BJ (cell line): ENCODE data around the gene TMEM107. TPM values are rescaled to one million over a fixed set of nuclear protein-coding genes. Genes with fewer than 3 reads are reported as not detected.
"Not testable (repeated sequence)": the region's sequence is repeated elsewhere in the genome, so short reads cannot be mapped to it uniquely, and the experiment has no call there.

Experiments
- CTCF ChIA-PET: fragments of 350-600 bp; formaldehyde crosslinking; extraction: SDS; loops from one replicate; lab custom pipeline; 2021; ENCODE audit warnings: antibody characterized with exemption, inconsistent platforms; lab: Yijun Ruan, JAX
- POLR2A ChIA-PET: fragments of 300-600 bp; sonication (Branson Sonifier 250); formaldehyde crosslinking; extraction: SDS; loops from one replicate; lab custom pipeline; 2021; ENCODE audit warnings: antibody characterized with exemption; lab: Charles Lee
- DNase-seq: peaks from one replicate; pipeline ENCODE4 v3.0.0-alpha.2; 2011; ENCODE audit warnings: low read depth
- H3K27me3 ChIP-seq: 2 replicates; pipeline ENCODE4 v1.6.0; 2011; ENCODE audit warnings: low read length; ENCODE audit not compliant: control insufficient read depth, insufficient read depth
- H3K36me3 ChIP-seq: 2 replicates; pipeline ENCODE4 v1.5.1; 2011; ENCODE audit warnings: low read length; ENCODE audit not compliant: control insufficient read depth, insufficient read depth
- H3K4me3 ChIP-seq: 2 replicates; pipeline ENCODE4 v1.5.1; 2011; ENCODE audit warnings: low read depth, mild to moderate bottlenecking, control low read depth, low read length
- polyA plus RNA-seq: library from polyadenylated mRNA; depleted of rRNA; stranded (reverse); fragments of >200 nt; gene quantifications from 2 replicates; pipeline ENCODE4 v1.2.3, GENCODE V29; 2011
- TF ChIP-seq, protein P1 (sequence below): IDR thresholded peaks from 2 replicates; pipeline ENCODE4 v1.5.1; 2011; ENCODE audit warnings: low read depth, mild to moderate bottlenecking, control low read depth, inconsistent platforms, low read length, moderate library complexity; ENCODE audit not compliant: insufficient read depth

The TMEM107 gene
- polyA plus RNA-seq, 1 experiment = 14.5 TPM

DNA sequence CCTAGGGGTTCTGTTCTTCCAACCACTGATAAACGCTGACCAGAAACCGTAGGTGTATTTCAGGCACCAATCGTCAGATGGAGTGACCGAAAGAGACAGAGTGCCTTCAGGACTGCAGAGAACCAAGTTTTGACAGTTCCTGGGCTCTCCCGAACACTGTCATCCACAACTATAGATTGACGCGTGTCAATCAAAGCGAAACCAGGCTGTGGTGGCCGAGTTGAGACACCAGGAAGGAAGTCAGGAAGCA, 46.1 kb upstream of the TMEM107 start:
- ChIA-PET POLR2A (no interaction called here), CTCF (interaction anchor here (0.8 to 4.8 kb wide), 9 partner anchors 29 to 135 kb away, joined by 3 to 21 read pairs (median 4); partner anchors contain the start of genes ALOX12B, ALOXE3 and BORCS6)
- Histone ChIP-seq H3K27me3 (no peaks in the 10 kb centered on the region), H3K36me3 (no peaks in the 10 kb centered on the region), H3K4me3 (peak overlapping the region; percentile 53)
- TF ChIP-seq, protein P1, sequence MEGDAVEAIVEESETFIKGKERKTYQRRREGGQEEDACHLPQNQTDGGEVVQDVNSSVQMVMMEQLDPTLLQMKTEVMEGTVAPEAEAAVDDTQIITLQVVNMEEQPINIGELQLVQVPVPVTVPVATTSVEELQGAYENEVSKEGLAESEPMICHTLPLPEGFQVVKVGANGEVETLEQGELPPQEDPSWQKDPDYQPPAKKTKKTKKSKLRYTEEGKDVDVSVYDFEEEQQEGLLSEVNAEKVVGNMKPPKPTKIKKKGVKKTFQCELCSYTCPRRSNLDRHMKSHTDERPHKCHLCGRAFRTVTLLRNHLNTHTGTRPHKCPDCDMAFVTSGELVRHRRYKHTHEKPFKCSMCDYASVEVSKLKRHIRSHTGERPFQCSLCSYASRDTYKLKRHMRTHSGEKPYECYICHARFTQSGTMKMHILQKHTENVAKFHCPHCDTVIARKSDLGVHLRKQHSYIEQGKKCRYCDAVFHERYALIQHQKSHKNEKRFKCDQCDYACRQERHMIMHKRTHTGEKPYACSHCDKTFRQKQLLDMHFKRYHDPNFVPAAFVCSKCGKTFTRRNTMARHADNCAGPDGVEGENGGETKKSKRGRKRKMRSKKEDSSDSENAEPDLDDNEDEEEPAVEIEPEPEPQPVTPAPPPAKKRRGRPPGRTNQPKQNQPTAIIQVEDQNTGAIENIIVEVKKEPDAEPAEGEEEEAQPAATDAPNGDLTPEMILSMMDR = no peak
- no peak for DNase-seq

DNA sequence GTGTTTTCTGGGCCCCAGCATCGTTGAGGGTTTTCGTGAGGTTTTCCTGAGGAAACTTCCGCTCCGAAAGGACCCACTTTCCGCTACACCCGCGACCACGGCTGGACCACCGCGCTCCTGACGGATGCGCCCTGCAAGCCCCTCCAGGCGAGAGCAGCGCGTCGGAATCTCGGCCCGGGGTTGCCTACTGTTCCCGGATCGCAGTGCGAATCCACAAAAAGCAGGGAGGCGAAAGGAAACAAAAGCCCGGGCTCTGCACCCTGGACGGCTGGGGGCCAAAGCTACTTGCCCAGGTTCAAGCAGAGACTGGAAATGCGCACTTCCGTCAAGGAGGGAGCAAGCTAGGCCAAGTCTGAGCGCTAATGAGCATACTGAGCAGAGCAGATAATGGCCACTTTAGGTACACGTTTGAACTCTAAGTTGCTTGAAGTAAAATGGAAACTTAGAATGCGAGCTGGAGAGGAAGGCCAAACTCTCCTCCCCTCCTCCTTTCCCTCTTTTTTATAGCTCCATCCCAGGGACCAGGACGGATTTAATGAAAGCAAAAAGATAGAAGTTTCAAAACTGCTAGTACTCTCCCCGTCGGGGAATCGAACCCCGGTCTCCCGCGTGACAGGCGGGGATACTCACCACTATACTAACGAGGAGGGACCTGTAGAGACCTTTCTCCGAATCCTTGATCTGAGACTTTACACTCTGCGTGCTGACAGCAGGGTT, 45.6 kb upstream of the TMEM107 start:
- Histone ChIP-seq H3K4me3 (peak overlapping the region; percentile 53), H3K36me3 (no peaks in the 10 kb centered on the region), H3K27me3 (no peaks in the 10 kb centered on the region)
- peak; percentile 64 for DNase-seq
- ChIA-PET CTCF (interaction anchor here (0.8 to 4.8 kb wide), 14 partner anchors 28 to 147 kb away, joined by 3 to 21 read pairs (median 4); partner anchors contain the start of genes ALOX12B, ALOXE3 and BORCS6), POLR2A (interaction anchor here (0.7 to 0.8 kb wide), 3 partner anchors 26 to 35 kb away, joined by 3 to 10 read pairs (median 3); partner anchors contain the start of gene CTC1)
- TF ChIP-seq, protein P1 = no peak

DNA sequence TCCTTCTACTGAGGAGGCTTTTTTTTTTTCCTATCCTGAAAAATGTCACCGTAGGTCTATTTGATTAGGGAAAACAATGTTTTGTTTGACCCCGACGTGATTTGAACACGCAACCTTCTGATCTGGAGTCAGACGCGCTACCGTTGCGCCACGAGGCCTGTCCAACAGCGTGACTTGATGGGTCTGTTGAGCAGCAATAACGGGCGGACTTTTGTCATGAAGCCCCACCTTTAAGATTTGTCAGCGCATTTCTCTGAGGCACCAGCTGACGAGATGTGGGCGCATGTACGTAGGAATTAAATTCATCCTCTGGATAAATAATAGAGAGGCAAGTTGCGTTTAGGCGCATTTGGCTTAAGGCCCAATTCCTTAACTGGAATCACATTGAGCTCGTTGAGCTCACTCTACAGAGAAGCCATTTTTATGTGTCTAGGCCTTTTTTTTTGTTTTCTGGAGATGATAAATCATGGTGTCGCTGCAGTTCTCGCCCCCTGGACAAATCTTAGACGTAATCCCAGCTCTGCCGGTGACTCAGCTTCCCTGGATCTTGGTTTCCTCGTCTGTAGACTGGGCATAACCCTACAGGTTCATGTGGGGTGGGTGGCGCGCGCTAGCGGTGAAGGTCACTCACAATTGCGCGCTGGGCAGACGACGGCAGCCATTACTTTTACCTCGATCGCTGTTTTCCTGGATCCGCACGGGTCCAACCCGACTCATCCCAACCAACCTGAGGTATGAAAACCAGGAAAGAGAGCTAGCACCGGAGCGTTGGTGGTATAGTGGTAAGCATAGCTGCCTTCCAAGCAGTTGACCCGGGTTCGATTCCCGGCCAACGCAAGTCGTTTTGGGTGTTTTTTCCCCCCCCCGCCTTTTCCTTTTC, 44.8 kb upstream of the TMEM107 start:
- ChIA-PET POLR2A (interaction anchor here (0.5 to 0.8 kb wide), 4 partner anchors 11 to 34 kb away, joined by 3 to 10 read pairs (median 4); partner anchors contain the start of genes AURKB and CTC1), CTCF (interaction anchor here (0.6 to 4.8 kb wide), 13 partner anchors 30 to 147 kb away, joined by 3 to 21 read pairs (median 4); partner anchors contain the start of genes ALOXE3 and BORCS6)
- DNase-seq = peak; percentile 81
- TF ChIP-seq, protein P1 = no peak
- Histone ChIP-seq H3K27me3 (no peaks in the 10 kb centered on the region), H3K36me3 (no peaks in the 10 kb centered on the region), H3K4me3 (peak overlapping the region; percentile 53)

DNA sequence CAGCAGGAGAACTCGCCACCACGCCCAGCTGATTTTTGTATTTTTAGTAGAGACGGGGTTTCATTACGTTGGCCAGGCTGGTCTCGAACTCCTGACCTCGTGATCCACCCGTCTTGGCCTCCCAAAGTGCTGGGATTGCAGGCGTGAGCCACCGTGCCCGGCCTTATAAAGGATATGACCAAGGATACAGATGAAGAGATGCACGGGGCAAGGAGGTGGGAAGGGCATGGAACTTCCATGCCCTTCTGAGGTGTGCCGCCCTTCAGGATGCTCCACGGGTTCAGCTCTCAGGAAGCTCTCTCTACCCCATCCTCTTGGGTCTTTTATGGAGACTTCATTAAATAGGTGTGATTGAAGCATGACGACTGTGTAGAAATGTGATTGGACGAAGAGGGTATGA, 37.8 kb upstream of the TMEM107 start:
- POLR2A ChIA-PET, H3K36me3 ChIP-seq, H3K4me3 ChIP-seq, H3K27me3 ChIP-seq, DNase-seq, CTCF ChIA-PET: not testable (repeated sequence)

DNA sequence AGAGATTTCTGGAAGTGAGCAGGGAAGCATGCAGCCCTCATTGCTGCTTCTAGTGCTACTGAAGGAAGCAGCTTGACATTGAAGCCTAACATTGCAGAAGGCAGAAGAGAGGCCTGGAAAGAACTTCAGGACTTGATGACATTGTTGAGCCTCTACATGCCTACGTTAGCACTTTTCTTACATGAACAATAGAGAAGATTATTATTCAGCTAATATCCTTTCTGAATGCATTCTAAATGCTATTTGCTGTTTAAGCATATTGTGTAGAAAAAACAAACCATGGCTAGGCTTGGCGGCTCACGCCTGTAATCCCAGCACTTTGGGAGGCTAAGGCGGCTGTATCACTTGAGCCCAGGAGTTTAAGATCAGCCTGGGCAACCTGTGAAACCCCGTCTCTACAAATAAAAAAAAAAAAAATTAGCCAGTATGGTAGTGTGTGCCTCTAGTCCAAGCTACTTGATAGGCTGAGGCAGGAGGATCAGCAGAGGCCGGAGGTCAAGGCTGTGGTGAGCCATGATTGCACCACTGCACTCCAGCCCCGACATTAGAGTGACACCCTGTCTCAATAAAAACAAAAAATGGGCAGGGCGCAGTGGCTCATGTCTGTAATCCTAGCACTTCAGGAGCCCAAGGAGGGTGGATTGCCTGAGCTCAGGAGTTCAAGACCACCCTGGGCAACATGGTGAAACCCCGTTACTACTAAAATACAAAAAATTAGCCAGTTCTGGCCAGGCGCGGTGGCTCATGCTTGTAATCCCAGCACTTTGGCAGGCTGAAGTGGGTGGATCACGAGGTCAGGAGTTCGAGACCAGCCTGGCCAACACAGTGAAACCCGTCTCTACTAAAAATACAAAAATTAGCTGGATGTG, 36.4 kb upstream of the TMEM107 start:
- no peaks in the 10 kb centered on the region for H3K27me3 ChIP-seq
- ChIA-PET POLR2A (interaction anchor here (0.6 kb wide), 1 partner anchor 25 kb away, joined by 3 read pairs; no protein-coding TSS in a partner anchor), CTCF (interaction anchor here (1.3 kb wide), 1 partner anchor 88 kb away, joined by 3 read pairs; no protein-coding TSS in a partner anchor)
- no peaks in the 10 kb centered on the region for H3K36me3 ChIP-seq
- TF ChIP-seq, protein P1 = no peak
- H3K4me3 ChIP-seq = no peak overlapping the region
- DNase-seq = no peak
